ENCODE results near the gene HGFAC.

GRCh38 chr4:3435686-3435956, 6.1 kb upstream of the HGFAC start:
- no peak for TF ChIP-seq POLR2A (IDR thresholded peaks at IDR 0.05; ENCODE audit: low read depth, low read length)
- no peak for TF ChIP-seq TAF1 (IDR thresholded peaks at IDR 0.05; ENCODE audit: low read depth, low read length)
- no peak for TF ChIP-seq SPI1 (IDR thresholded peaks at IDR 0.05; ENCODE audit: low read depth, low read length)
- TF ChIP-seq POLR2AphosphoS5 (IDR thresholded peaks at IDR 0.05; ENCODE audit: low read depth, low read length): no peak
- no peak for TF ChIP-seq PAX5 (IDR thresholded peaks at IDR 0.05; ENCODE audit: insufficient read depth, low read length, severe bottlenecking)
- TF ChIP-seq POU2F2 (IDR thresholded peaks at IDR 0.05; ENCODE audit: low read depth, low read length): no peak

Measured in GM12891 (cell line).